Fibroblast of skin of back (primary cell): ENCODE data around the gene TMC1.

ENCODE experiments used
- DNase-seq: peaks from one replicate; pipeline ENCODE4 v3.0.0-alpha.2; 2013

TMC1 gene

GRCh38 chr9:72618811-72619210, 97.4 kb downstream of the TMC1 start:
- DNase-seq, result peak; percentile 43

GRCh38 chr9:72622186-72622585, 100.8 kb downstream of the TMC1 start:
- DNase-seq, result no peak

GRCh38 chr9:72623156-72623555, 101.7 kb downstream of the TMC1 start:
- no peak for DNase-seq

DNA sequence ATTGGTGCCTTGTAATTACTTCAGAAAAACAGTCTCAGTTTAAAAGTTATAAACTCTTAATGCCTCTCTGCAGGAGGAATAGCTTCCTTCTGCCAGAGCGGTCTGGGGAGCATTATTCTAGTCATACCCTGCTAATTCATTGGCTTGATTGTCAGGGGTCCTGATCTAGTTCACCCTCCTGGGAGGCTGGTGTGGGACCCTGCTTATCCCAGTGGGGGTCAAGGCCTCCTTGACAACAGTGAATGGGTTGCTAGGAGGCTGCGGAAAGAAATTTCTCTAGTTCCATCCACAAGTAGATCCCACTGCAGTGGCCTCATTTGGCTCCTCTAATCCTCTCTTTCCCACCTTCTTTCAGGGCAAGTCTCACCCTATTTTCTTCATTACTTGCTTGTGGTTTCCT, 105.7 kb downstream of the TMC1 start:
- DNase-seq, result no peak

DNA sequence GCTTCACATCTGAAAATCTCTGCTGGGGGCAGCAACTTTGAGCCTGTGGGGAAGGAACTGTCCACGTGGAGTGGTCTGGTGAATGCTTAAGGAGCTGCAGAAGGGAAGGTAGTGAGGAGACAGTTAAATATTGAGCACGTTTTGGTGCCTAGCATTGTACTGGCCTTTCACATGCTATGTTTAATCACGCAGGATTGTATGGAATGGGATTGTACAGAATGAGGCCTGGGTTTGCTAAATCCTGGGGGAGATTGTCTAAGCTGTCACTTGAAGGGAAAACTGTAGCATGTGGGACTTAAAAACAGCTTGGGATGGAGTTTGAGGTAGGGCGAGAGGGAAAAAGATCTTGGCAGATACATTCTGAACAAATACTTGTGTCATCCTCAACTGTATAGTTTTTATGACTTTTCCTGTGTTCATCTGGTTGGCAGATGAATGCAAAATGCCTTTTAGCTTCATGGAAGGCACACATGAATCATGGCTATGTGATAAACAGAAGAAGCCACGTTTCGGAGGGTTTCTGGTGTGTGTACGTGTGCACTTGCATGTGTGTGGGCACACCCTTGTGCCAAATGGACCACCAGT, 106.6 kb downstream of the TMC1 start:
- DNase-seq, result peak; percentile 58

GRCh38 chr9:72633966-72634365, 112.6 kb downstream of the TMC1 start:
- DNase-seq, result peak; percentile 64

GRCh38 chr9:72635197-72635596, 113.8 kb downstream of the TMC1 start:
- no peak for DNase-seq

DNA sequence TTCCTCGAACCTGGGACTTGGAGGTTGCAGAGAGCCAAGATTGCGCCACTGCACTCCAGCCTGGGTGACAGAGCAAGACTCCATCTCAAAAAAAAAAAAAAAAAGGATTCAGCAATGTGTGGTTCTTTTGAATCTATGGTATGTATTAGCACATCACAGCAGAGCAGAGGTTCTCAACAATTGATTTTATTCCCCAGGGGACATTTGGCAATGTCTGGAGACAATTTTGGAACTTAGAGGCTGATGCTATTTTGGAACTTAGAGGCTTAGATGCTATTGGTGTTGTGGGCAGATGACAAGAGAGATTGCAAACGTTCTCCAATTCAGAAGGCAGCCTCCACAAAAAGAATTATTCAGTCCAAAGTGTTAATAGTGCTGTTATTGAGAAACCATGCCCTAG, 115.2 kb downstream of the TMC1 start:
- no peak for DNase-seq

DNA sequence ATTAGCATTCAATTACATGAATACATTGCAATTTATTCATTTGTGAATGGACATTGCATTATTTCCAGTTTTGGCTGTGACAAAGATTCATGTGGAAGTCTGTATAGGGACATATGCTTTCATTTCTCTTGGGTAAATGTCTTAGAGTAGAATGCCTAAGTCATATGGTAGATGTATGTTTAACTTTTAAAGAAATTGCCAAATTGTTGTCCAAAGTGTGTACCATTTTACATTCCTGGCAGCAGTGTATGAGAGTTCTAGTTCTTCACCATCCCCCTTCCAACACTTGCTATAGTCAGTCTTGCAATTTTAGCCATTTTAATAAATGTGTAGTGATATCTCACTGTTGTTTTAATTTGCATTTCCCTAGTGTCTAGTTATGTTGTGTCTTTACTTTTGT, 122.2 kb downstream of the TMC1 start:
- no peak for DNase-seq

DNA sequence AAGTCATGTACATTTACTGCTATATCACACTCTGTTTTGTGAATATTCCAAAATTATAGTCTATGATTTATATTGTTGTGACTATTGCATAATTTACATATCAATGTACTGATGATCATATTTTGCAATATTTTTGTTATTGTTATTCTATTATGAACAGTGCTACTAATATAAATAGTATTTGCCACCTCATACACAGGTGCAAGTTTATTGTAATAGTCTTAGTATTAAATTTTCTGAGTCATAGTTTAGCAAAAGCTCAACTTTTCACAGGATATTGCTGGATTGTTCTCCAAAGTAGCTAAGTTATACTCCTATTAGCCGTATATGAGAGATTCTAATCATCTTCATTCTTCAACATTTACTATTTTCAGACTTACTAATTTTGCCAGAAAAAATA, 124.7 kb downstream of the TMC1 start:
- no peak for DNase-seq

DNA sequence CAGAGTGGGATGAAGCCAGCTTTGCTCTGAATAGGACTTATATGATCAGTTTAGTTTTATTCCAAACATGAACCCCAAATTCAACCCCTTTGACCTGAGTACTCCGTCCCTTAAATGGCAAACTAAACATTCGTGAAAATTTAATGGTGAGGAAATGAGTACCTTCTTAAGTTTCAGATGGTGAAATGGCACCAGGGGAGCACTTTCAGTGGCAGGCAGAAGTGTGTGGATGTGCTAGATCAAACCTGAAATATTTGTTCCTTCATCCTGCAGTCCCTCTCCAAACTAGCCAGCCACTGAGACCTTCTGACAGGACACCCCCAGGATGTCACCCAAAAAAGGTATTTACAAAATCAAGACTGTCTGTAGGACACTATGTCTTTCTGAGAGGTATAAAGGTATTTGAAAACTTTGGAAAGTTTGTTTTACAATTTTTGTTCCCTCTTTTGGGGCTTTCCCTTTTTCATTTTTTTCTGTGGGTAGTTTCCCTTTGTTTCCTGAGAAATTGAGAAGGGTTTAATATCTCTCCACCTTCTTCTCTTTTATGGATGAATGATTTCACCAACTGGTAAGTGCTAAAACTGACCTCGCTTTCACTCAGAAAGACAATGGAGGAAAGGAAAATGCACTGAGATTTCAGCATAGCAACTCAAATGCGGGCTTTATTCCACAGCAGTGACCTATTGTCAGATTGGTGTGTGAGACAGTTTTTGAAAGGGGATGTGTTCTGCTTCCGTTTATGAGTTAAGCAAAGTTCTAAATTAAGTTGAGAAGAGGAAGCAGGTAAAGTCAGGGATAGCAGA, 127.1 kb downstream of the TMC1 start:
- no peak for DNase-seq

GRCh38 chr9:72649127-72649442, 127.7 kb downstream of the TMC1 start:
- no peak for DNase-seq

DNA sequence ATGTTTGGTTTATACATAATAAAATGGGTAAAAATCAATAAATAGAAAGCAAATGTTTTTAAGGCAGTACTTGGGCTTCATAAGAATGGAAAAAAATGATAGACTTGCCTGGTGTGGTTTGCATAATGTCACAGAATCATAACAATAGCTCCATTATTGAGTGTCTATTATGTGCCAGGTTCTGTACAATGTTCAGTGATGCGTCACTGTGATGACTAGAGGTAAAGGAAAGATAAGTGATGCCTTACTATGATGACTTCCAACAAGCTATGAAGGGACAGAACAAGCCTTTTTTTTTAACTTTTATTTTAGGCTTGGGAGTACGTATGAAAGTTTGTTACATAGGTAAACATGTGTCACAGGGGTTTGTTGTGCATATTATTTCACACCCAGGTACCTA, 128.8 kb downstream of the TMC1 start:
- no peak for DNase-seq

- no peak for DNase-seq
These were observed 134.6 kb downstream of the TMC1 start for GRCh38 chr9:72656021-72656420.

GRCh38 chr9:72657023-72657422, 135.6 kb downstream of the TMC1 start:
- no peak for DNase-seq

- DNase-seq, result no peak
These were observed 137.3 kb downstream of the TMC1 start for GRCh38 chr9:72658703-72659102.

GRCh38 chr9:72661401-72662135, 140.2 kb downstream of the TMC1 start:
- peak; percentile 88 for DNase-seq

GRCh38 chr9:72665421-72665820, 144.0 kb downstream of the TMC1 start:
- peak; percentile 88 for DNase-seq

DNA sequence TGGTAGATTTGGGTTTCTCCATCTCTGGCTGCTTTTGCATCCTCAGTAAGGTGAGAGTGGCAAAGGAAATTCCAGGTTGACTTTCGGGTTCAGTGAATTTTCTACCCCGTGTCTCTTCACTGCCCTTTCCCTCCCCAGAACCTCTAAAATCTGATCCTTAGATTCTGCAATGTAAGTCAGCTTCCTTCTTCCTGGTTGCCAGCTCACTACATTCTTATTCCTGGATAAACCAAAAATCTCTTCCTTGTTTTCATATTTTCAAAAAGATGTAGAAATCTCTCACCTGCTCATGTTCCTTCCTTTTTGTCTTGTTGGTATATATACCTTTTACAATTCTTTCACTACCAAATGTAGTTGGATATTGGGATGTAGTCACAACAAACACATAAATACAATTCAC, 145.8 kb downstream of the TMC1 start:
- DNase-seq, result no peak

DNA sequence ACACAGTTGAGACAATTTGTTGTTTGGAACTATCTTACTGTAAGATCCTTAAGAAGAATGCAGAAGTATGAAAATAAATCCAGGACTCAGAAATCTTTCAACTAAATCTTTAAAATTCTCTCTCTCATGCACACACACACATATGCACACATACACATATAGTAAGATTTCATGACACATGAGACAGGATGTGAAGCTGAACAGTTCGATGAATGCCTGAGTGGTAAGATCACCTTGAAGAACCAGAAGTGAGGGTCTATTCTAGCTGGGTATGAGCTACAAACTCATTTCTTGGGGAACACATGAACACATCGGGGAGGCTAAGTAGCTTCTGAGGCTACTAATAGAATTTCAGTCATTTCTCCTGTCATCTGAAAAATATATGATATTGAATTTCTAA, 153.6 kb downstream of the TMC1 start:
- DNase-seq, result peak; percentile 60

DNA sequence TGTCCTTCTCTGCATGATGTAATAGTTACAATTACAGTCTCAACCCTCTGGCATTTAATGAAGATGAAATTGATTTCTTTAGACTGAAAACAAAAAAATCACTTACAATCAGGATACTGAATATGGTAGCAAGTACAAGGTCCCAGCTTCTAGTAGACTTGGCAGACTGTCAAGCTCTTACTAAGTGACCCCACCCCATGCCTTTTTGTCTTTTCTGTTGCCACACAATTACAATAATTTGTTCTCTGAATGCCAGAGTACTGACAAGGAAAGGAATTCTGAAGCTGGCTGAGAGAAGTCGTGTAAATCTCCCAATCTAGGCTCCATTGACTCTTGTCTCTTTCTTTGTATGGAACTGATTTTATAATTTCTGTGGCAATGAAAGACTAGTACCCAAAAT, 154.2 kb downstream of the TMC1 start:
- peak; percentile 87 for DNase-seq

DNA sequence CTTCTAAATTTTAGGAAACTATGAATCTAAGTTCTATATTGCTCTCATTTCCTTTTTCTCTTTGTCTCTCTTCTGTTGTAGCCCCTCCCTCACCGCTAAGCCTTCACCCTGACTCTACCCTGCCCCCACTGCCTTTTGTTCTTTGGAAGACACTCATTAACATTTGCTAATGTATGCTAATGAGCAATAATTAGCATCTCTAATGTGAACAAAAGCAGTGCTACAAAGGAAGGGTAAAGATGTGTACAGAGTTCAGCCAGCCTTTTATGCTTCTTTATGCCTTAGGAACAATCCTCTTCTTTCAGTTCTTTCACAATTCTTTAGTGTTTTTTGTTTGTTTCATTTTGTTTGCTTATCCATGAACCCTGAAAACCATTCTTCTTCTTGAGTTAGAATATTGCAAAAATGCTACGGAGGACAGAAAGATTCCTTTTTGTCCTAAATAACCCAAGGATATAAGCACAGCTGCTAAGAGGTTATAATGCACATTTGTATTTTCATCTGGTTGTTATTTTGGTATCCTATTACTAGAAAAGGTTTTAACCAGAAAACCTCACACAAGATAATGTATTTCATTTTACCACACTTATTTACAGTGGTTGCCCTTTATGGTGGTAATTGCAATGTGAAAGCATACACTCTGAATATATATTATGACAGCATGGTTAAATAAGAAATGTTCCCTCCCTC, 159.3 kb downstream of the TMC1 start:
- no peak for DNase-seq

DNA sequence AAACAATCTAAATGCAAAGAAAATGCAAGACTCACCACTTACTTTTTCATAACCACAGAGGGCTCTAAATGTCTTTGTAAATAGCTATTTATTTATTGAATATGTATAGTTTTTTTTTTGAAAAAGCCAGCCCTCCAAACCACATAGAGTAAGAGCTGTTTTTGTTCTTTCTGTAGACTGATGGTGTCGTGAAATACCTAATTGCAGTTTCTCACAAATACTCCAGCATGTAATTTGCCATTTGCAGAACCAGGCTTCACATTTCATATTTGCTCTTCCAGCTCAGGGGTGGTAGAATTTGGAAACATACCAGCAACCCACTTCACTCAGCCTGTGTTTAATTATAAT, 159.8 kb downstream of the TMC1 start:
- DNase-seq, result no peak

DNA sequence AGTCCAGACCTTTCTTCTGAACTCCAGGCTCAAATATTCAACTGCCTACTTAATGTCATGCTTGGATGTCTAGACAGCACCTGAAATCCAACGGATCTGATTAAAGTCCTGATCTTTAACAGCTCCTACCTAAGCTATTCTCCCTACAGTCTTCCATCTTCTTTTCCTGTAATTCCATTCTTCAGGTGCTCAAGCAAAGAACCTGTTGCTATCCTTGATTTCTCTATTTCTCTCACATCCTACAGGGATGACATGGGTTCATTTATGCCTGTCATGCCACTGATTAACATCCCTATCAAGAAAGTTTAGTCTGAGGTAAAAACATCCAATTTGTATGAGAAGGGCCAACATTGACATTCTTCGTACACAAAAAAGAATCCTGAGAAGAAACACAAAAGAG, 163.2 kb downstream of the TMC1 start:
- DNase-seq, result no peak
